ENCODE results near the gene CDC42BPA. TPM values are rescaled to one million over a fixed set of nuclear protein-coding genes. Genes with fewer than 3 reads are reported as not detected.

Gene CDC42BPA
- polyA plus RNA-seq, 3 donors, result 0.20 to 0.45 (median 0.39) TPM

DNA sequence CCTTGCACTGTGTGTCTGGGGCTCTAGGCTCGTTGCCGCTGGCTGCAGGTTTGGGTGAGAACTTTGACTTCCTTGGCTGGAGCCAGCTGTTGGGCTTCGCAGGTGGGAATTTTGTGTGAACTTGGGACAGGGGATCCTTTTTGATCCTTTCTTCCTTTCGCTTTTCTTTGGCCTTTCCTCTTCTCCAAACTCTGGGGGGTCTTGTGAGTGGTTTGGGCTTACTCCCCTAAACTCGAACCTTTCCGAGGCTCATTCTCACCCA, 377.6 kb downstream of the CDC42BPA start:
- peak overlapping the region; percentile 88 for H3K4me2 ChIP-seq (replicated peaks; ENCODE audit: extremely low read depth, low read length, poor library complexity, severe bottlenecking)
- H2AFZ ChIP-seq (ENCODE audit: insufficient read depth, low read depth, low read length, poor library complexity, severe bottlenecking), result peak overlapping the region; percentile 91
- DNase-seq, result no peak
- peaks cover 44% of the 10 kb centered on the region for H4K20me1 ChIP-seq (ENCODE audit: insufficient read depth, low read length)
- peaks cover 56% of the 10 kb centered on the region for H3K79me2 ChIP-seq (ENCODE audit: insufficient read depth, low read length)
- peaks cover 0 to 4% of the 10 kb centered on the region in 2 donors for H3K9me3 ChIP-seq (replicated peaks in 1 of 2; ENCODE audit: control insufficient read depth in 1 of 2, insufficient read depth in 1 of 2, low read length in 2 of 2)
- peak overlapping the region in 1 of 2 donors; percentile 98 for H3K27ac ChIP-seq (ENCODE audit: low read depth in 1 of 2, low read length in 2 of 2)
- Mint-ChIP-seq H3K36me3 (peaks cover 4 to 6% of the 10 kb centered on the region in 2 donors), H3K9me3 (peaks cover 0 to 7% (median 3%) of the 10 kb centered on the region in 7 donors), H3K4me1 (peaks cover 70% of the 10 kb centered on the region), H3K27me3 (ENCODE audit: low read depth in 3 of 3) (peaks cover 0 to 2% (median 0%) of the 10 kb centered on the region in 3 donors), H3K4me3 (peak overlapping the region; percentile 87 to 95), H3K27ac (peak overlapping the region; percentile 62 to 96 (median 77))
- H3K36me3 ChIP-seq (replicated peaks in 1 of 2; ENCODE audit: control insufficient read depth in 1 of 2, insufficient read depth in 2 of 2, low read length in 2 of 2), result no peaks in the 10 kb centered on the region
- peak overlapping the region; percentile 62 to 83 (median 68) for H3K4me3 ChIP-seq (replicated peaks in 1 of 3; ENCODE audit: low read depth in 2 of 3, low read length in 3 of 3)
- TF ChIP-seq, protein P1, sequence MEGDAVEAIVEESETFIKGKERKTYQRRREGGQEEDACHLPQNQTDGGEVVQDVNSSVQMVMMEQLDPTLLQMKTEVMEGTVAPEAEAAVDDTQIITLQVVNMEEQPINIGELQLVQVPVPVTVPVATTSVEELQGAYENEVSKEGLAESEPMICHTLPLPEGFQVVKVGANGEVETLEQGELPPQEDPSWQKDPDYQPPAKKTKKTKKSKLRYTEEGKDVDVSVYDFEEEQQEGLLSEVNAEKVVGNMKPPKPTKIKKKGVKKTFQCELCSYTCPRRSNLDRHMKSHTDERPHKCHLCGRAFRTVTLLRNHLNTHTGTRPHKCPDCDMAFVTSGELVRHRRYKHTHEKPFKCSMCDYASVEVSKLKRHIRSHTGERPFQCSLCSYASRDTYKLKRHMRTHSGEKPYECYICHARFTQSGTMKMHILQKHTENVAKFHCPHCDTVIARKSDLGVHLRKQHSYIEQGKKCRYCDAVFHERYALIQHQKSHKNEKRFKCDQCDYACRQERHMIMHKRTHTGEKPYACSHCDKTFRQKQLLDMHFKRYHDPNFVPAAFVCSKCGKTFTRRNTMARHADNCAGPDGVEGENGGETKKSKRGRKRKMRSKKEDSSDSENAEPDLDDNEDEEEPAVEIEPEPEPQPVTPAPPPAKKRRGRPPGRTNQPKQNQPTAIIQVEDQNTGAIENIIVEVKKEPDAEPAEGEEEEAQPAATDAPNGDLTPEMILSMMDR (IDR thresholded peaks at IDR 0.05), result no peak
- peaks cover 36 to 59% of the 10 kb centered on the region in 2 donors for H3K4me1 ChIP-seq (ENCODE audit: control insufficient read depth in 1 of 2, insufficient read depth in 2 of 2, low read length in 2 of 2)
- intact Hi-C loops (cut with micrococcal nuclease), result no loop called here
- H3K9ac ChIP-seq (ENCODE audit: insufficient read depth, low read length, poor library complexity, severe bottlenecking), result peak overlapping the region; percentile 93
- 0% methylated on average over 2 of the region's 6 CpGs for WGBS (ENCODE audit: insufficient coverage)
- no peaks in the 10 kb centered on the region for H3K27me3 ChIP-seq (ENCODE audit: control insufficient read depth in 2 of 2, insufficient read depth in 2 of 2, low read length in 2 of 2)

DNA sequence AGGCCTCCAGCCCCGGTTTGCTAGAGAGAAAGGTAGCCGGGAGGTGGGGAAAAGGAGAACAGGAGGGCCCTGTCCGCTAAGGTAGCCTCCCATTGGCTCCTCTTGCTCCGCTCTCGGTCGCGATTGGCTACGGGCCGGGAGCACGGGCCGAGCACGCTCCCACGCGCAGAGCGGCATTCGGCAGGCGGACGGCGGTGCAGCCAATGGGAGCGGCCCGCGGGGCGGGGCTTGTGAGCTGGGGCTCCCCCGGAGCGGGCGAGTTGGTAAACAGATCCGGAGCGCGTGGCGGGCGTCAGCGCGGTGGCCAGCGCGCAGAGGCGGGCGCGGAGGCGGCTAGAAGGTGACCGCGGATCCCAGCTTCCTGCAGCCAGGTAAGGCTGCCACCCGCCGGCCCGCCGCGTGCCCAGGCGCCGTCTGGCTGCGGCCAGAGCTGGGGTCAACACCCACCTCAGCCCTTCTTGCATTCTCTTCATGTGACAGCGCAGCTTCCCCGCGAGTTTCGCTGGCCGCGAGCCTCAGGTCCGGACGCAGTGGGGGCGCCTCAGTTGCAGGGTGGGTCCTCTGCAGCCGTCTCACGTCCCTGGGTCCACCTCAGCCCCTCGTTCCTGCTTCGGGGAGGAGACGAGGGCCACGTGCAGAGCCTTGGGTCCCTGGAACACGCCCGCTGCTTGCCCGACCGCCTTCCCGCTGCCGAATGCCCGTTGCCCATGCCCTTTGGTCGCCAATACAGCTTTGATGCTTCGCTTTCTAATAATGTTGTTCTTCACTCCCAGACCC, 378.1 kb downstream of the CDC42BPA start, which contains the start of gene COQ8A:
Gene COQ8A (plus strand): TSS at position 266 of the 777 bp plus-strand sequence. CDS start 21,092 bp downstream, outside the sequence.
- Histone ChIP-seq H3K79me2 (ENCODE audit: insufficient read depth, low read length) (peaks cover 51% of the 10 kb centered on the region), H3K4me1 (ENCODE audit: control insufficient read depth in 1 of 2, insufficient read depth in 2 of 2, low read length in 2 of 2) (peaks cover 36 to 59% of the 10 kb centered on the region in 2 donors), H3K4me3 (replicated peaks in 1 of 3; ENCODE audit: low read depth in 2 of 3, low read length in 3 of 3) (peak within 1 kb of the TSS; percentile 62 to 83 (median 83)), H3K9me3 (replicated peaks in 1 of 2; ENCODE audit: control insufficient read depth in 1 of 2, insufficient read depth in 1 of 2, low read length in 2 of 2) (peaks cover 4% of the 10 kb centered on the region in 2 donors), H2AFZ (ENCODE audit: insufficient read depth, low read depth, low read length, poor library complexity, severe bottlenecking) (peak within 1 kb of the TSS; percentile 93), H3K27me3 (ENCODE audit: control insufficient read depth in 2 of 2, insufficient read depth in 2 of 2, low read length in 2 of 2) (no peaks in the 10 kb centered on the region), H3K4me2 (replicated peaks; ENCODE audit: extremely low read depth, low read length, poor library complexity, severe bottlenecking) (peak within 1 kb of the TSS; percentile 88), H4K20me1 (ENCODE audit: insufficient read depth, low read length) (peaks cover 38% of the 10 kb centered on the region), H3K9ac (ENCODE audit: insufficient read depth, low read length, poor library complexity, severe bottlenecking) (peak within 1 kb of the TSS; percentile 93), H3K36me3 (replicated peaks in 1 of 2; ENCODE audit: control insufficient read depth in 1 of 2, insufficient read depth in 2 of 2, low read length in 2 of 2) (no peaks in the 10 kb centered on the region), H3K27ac (ENCODE audit: low read depth in 1 of 2, low read length in 2 of 2) (peak within 1 kb of the TSS; percentile 96 to 98)
- 0% methylated on average over 68 of the region's 73 CpGs for WGBS (ENCODE audit: insufficient coverage)
- Mint-ChIP-seq H3K9me3 (peaks cover 4 to 12% (median 7%) of the 10 kb centered on the region in 7 donors), H3K4me1 (peaks cover 66% of the 10 kb centered on the region), H3K36me3 (peaks cover 4 to 6% of the 10 kb centered on the region in 2 donors), H3K27ac (peak within 1 kb of the TSS; percentile 96 to 98 (median 97)), H3K4me3 (peak within 1 kb of the TSS; percentile 87 to 95), H3K27me3 (ENCODE audit: low read depth in 3 of 3) (peaks cover 0 to 2% (median 0%) of the 10 kb centered on the region in 3 donors)
- intact Hi-C loops (cut with micrococcal nuclease), result no loop called here
- peak; percentile 98 for DNase-seq
- TF ChIP-seq, protein P1 (IDR thresholded peaks at IDR 0.05), result no peak

Small RNA genes lying within 50 kb of the gene (small RNA-seq; reads per million reads assigned to genes)
- gene AL353689.1 (ENCODE audit: insufficient read length, low read depth), result not detected

Other genes with a start within 250 kb of the CDC42BPA start
- 1 to 10 TPM; 1.5 to 1.9 (median 1.7) TPM for gene ZNF678, start 245.1 kb upstream of the CDC42BPA start, polyA plus RNA-seq